ENCODE results near the gene SPPL2C.

The SPPL2C gene, protein sequence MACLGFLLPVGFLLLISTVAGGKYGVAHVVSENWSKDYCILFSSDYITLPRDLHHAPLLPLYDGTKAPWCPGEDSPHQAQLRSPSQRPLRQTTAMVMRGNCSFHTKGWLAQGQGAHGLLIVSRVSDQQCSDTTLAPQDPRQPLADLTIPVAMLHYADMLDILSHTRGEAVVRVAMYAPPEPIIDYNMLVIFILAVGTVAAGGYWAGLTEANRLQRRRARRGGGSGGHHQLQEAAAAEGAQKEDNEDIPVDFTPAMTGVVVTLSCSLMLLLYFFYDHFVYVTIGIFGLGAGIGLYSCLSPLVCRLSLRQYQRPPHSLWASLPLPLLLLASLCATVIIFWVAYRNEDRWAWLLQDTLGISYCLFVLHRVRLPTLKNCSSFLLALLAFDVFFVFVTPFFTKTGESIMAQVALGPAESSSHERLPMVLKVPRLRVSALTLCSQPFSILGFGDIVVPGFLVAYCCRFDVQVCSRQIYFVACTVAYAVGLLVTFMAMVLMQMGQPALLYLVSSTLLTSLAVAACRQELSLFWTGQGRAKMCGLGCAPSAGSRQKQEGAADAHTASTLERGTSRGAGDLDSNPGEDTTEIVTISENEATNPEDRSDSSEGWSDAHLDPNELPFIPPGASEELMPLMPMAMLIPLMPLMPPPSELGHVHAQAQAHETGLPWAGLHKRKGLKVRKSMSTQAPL

DNA sequence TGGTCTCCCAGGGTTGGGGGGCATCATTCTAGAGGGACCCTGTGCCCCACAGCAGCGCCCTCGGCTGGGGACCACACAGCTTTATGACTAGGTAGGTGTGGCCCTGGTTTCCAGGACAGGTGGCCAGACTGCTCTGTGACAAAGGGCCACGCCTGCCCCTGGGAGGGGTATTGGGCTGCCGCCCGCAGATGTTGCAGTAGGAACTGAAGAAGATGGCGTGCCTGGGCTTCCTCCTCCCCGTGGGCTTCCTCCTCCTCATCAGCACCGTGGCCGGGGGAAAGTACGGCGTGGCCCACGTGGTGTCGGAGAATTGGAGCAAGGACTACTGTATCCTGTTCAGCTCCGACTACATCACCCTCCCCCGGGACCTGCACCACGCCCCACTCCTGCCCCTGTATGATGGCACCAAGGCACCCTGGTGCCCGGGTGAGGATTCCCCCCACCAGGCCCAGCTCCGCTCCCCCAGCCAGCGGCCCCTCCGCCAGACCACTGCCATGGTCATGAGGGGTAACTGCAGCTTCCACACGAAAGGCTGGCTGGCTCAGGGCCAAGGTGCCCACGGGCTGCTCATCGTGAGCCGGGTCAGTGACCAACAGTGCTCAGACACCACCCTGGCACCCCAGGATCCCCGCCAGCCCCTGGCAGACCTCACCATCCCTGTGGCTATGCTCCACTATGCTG lies at the start of gene SPPL2C:
SPPL2C (plus strand) TSS at position 187 of the 681 bp plus-strand sequence; CDS start at position 213, 26 bp downstream.
- FAIRE-seq = no peak

DNA sequence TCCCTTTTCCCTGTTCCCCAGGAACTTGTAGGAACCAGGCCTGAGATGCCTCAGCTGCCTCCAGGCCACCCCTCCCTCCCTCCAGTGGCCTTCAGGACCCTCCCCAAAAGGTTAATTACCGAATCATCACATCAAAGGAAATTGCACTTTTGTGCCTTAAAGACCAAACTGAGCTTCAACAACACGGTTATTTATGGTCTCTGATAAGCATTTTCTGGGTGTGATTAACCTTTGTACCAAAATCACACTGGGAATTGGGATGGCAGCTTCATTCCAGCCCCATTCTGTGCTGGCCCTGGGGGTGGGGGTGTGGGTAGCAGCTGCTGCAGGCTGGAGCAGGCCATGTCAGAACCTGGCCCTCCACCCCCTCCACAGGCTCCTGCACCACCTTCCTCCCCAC lies 43.9 kb upstream of the SPPL2C start:
- no peak for FAIRE-seq

DNA sequence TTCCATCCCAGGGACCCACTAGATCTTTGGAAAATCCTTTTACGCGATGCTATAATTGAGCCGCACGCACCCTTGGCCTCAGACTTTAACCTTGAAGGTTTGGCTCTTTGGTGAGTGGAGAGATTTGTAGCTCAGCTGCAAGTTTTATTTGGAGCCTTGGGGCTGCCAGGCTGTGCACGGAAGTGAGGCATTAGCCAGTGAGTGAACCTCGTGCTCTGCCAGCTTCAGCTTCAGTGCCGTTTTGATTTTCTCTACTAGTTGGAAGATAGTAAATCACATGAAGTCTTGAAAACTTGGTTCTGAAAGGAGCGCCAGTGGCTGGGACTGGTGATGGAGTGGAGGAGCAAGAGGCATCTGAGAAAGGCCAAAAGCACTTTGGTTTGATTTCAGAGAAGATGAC lies 43.3 kb upstream of the SPPL2C start:
- no peak for FAIRE-seq

DNA sequence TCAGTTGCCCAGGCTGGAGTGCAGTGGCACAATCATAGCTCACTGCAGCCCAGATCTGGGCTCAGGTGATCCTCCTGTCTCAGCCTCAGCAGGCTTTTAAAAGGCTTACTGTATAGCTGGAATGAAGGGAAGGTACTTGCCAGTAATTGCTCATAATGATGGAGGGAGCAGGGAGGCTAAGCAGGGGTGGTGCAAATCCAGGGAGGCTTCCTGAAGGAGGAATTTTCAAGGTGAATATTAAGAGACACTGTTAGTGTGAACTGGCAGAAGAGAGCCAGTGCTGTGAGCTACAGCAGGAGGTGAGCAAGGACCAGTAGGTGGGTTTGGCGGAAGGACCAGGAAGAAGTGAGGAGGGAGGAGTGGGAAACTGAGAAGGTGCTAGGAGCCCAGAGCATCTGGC lies 35.8 kb upstream of the SPPL2C start:
- FAIRE-seq = no peak

DNA sequence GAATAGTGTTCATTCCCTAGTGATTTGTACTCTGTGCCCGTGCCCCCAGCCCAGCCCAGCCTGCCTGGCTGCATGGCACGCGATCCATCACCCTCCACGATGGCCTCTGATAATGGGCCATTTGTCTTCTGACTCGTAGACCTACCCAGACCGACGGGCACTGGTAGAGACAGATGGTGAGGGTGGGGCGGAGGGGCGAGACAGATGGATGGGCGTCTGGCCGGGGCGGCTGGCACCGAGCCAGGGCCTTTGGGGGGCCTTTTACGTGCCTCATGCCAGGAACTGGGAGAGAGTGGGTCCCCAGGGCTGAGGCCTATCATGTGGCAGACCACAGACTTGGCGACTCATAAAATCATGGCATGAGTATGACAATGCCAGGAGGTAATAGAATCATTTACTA lies 35.2 kb upstream of the SPPL2C start:
- no peak for FAIRE-seq

DNA sequence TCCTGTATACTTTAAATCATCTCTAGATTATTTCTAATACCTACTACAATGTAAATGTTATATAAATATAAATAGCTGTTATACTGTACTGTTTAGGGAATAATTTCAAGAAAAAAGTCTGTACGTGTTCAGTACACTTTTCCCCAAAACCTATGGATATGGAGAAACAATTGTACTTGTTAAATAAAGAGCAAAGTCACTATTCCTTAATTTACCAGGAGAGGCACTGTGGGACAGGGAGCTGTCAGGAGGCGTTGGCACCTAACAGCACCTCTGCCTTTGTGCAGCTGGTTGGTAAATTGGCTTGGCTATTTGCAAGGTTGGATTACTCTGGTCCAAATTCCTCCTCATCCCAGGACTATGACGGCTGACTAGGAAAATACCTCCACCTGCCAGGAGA lies 32.6 kb upstream of the SPPL2C start:
- no peak for FAIRE-seq

DNA sequence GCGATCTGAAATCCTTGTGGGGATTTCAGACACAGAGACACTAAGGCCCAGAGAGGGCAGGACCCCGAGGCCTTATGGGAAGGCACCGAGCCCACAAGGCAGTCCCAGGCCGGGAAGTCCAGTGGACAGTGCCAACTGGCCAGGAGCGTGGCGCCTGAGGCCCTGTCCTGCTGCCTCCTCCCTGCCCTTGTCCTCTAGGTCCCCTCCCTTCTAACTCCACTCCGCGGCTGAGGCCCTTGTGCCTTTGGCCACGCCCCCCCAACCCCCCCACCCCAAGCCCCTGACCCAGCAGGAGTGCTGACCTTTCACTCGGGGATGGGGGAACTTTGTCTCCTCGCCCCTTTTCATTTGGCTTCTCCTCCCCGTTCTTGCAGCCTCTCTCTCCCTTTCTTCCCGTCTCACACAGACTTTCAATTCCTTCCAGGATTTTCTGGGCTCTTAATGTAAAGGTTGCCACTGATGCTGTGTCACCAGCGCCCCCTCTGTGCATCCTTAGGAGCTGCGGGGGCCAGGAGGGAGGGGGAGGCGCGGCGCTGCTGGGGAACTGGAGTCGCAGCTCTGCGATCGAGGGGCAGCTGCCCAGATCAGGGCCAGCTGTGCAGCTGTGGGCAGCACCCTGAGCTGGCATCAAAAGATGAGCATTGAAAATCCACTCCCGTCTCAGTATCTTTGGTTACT lies 31.5 kb upstream of the SPPL2C start:
- no peak for FAIRE-seq

DNA sequence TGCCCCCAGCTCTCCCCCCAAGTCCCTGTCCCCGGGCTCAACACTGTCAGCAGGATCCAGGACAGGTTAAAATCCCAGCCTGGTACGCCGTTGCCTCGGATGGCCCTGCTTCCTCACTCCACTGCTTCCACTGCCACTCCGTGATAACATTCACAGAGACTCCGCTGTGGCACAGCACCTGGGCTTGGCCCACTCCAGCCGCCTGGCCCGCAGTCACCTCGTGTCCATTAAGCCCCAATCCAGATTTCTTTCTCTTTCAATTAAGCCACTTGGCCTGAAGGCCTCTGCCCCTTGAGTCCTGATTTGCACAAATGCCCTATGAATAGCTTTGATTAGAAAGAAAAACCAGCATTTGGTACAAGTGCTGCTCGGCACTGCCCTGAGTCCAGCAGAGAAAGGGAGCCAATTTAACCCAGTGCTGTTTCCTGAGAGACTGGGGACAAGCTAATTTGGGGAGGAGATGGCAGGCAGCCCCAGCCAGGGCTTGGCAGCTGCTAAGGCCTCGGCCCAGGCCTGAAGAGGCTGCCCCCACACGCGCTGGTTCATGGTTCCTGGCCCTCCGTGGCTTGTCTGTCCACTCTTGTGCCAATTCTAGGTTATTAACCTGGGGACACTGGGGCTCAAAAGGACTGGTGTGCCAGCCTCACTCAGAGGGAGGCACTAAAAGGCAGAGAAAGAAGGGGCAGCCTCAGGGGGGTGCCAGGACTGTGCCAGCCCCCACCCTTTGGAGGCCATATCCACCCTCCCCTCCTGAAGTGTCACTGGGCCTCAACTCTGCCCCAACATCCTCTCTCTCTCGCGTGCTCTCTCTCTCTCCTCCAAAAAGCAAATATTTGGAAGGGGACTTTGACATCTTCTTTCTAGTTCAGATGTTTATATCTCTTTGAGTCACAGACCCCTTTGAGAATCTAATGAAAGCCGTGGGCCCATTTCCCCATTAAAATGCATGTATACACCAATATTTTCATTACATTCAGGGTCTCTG lies 29.8 kb upstream of the SPPL2C start:
- no peak for FAIRE-seq

DNA sequence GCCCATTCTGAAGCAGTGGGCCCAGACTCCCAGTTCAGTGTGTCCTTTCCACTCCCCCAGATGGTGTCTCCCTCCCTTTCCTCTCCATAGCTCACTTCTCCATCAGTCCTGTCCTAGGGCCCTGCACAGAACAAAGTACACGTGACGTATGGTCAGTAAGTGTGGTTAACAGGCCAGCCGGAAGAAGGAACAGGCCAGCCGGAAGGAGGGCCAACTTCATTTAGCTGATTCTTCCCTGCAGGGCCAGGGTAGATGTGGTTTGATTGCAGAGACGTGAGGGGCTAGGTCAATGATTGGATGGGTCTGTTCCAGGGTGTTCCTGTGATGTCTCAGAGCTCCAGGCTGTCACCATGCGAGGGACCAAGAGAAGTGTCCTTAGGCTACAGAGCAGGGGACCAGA lies 28.9 kb upstream of the SPPL2C start:
- FAIRE-seq = no peak

DNA sequence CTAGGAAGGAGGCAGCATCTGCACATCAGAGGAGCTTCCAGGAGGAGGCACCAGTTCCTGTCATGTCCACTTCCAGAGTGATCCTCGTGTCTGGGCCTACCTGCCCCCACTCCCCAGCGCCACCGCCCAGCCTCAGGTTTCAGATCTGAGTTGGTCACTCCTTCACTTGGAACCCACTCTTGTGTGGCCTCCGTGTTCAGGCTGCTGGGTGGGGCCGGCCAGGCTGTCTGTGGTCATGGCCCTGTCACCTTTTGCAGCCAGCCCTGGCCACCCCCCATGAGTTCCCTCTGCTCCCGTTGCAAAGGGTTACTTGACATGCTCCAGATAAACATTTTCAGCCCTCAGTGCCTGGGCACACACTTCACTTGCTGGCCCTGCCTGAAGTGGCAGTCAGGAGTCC lies 26.6 kb upstream of the SPPL2C start:
- FAIRE-seq = no peak

DNA sequence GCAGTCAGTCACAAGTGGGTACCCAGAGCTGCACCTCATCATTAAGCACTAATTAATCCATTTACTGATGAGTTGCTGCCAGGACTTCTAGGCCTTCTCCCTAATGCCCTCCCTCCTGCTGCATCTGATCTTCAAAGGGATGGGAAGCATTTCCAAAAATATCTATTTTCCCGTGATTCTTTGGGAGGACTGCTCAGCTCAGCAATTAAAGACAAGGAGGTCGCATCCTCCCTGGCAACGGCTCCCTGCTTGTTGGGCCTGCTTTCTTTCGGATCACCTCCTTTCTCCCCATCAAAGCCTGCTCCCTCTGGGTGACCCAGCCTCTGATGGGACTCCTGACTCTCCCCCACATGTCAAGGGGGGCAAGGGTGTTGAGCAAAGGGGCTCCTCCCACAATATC lies 26.0 kb upstream of the SPPL2C start:
- FAIRE-seq = no peak

DNA sequence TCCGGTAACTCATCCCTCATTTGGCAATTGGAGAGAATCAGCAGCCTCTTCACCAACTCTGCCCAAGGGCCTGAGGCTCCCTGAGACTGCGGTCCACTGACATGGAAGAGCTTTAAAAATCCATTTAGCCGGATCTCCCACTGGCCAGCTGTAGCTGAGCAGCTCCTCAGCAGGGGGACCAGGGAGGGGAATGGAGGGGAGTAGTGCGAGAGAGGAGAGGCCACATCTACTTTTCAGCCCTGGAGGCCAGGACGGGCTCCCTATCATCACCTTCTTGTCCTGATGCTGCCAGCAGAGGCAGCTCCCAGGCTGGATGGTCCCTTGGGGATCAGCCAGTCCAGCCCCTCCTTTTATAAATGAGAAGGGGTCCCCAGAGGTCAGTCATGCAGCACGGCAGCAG lies 25.0 kb upstream of the SPPL2C start:
- FAIRE-seq = no peak

DNA sequence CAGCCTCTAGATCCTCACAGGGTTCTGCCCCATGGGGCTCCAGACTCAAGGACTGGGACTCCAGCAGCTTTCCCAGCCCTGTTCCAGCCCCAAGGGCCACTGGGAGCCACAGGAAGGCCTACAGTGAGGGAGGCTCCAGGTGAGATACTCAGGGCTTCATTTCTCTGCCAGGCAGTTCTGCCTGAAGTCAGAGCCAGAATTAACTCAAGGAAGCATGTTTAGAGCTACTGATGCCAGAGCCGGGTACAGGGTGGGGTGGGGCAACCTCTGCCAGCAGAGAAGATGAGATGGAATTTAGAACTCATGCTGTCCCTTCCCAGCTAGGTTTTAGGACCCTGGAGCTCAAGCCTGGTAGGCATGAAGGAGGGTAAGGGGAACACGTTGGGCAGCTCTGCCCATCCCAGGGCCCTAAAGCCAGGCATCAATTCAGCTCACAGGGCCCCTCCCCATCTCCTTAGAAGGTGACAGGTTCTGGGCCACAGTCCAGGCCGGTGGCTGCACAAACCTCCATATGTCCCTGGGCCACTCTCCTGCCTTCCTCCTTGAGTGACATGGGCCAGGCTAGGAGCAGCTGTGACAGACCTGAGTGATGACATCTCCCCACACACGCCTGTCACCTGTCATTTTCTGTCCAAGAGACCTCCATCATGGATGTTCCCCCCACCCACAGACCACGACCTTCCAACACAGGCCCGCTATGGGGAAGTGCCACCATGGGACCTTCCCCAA lies 24.5 kb upstream of the SPPL2C start:
- FAIRE-seq = no peak

DNA sequence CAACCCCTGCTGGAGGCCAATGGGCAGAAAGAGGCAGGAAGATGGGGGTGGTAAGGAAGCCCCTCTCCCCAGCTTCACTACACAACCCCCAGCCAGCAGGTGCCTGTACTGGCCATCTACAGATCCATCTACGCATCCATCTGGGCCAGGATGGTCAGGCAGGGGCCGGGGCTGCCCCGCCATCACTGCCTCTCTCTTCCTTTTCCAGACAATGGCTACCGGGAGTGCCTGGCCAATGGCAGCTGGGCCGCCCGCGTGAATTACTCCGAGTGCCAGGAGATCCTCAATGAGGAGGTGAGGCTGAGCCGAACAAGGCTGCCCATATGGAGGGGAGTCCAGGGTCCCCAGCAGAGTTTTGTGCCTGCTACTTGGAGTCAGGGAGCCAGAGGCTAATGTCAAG lies 23.5 kb upstream of the SPPL2C start:
- no peak for FAIRE-seq

DNA sequence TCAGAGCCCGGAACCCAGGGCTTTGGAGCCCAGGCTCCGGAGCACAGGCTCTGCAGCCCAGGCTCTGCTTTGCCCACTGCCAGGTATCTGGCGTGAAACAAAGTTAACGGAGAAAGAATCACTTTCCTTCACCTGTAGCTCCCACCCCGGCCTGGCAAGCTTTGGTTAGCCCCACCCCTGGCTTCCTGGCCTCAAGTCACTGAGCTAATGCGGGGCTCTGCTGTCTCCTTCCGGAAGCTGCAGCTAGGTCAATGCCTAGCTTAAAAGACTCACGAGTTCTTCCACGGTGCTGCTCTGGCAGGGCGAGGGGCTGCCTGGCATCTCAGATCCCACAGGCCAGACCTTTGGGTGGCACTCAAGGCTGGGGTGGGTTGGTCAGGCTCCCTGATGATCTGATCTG lies 21.1 kb upstream of the SPPL2C start:
- no peak for FAIRE-seq

DNA sequence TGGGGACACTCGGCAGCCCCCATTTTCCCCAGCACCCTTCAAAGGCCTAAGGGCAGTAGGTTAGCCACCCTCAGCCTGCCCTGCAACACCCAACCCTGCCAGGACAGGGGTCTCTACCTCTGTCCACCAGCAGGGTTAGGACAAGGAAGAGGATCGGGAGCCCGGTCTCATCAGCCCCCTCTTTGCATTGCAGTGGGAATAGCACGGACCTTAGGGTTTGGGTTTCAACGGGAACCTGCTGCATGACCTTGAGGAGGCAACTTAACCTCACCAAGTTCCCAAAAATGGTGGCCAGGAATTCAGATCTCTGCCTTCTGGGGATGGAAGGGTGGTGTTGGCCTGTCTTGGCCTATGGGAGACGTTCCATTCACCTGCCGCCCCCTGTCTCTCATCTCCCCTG lies 20.2 kb upstream of the SPPL2C start:
- FAIRE-seq = no peak

DNA sequence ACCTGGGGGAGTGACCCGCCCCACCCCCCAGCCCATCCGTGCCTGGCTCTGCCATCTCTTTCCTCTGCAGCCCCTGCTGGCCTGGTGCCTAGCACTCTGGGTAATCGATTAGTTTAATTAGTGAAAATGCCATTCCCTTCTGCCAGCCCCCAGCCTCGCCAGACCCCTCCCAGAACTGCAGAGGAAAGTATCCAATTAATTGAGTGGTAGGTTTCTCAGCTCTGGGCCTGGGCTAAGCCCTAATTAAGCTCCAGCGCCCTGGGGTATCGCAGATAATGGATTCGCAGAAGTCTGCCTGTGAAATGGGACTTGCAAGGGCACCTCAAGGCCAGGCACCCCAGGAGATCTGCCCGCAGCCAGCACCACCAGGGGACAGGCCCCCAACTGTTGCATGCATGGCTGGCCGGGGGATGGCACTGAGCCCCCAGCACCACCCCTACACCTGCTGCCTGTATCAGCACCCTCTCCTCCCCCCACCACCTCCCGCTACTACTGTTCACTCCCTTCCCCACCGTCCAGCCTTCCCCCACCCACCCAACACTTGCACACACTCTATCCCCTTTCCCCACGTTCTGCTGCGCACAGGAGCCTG lies 19.7 kb upstream of the SPPL2C start:
- no peak for FAIRE-seq

DNA sequence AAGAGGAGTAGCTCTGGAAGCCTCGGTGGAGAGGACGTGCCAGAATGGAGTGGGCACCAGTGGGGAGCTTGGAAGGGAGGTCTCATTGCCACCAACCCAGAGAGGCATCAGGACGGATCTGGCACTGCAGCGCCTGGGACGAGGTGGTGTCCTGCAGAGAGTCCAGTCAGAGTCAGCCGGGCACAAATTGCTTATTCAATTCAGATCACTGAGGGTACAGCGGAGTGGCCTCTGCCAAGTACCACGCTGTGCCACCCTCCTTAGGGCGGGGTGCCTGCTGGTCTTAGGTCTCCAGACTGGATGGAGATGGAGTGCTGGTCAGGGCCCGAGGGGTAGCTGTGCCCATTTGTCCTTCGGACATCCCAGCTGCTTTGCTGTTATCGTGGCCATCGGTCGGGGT lies 18.9 kb upstream of the SPPL2C start:
- no peak for FAIRE-seq

DNA sequence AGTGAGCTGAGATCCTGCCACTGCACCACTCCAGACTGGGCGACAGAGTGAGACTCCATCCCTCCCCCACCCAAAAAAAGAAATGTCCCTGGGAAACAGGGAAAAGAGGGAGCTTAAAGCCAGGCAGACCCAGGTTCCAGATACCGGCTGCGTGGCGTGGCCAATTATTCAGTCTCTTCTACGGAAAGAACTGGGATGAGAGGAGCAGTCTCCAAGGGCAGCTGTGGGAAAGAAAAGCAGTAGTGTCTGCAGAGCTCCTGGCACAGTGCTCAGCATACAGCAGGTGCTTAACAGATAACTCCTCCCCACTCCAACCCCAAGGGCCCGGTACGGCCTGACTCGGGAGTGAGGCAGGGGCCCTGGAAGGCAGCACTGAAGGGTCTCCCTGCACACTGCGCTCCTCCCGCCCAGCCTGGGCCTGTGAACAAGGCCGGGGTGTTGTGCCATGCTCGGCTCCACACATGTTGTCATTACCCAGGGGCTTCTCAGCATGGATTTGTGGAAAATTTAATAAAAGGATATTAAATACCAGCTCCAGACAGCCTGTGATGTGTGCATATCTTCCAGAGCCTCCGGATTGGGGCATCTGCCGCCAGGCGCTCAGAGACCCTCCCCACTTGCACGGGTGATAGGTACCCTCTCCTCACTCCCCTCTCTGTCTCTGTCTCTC lies 17.6 kb upstream of the SPPL2C start:
- no peak for FAIRE-seq

DNA sequence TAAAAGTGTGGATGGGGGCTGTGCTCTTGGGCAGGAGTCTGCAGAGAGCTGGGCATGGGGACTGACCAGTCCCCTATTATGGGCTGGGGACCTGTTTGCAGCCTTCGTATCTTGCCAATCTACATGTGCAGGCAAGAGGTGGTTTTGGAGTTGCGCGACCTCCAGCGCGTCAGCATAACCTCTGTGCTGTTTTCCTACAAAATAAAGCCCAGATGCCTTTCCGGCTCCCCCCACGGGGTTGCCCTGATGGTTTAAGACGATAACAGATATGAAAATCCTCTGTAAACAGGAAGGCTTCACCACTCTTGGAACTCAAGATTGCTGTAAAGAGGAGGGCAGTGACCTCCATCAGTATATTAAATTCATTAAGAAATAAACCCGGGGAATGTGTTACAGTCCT lies 16.5 kb upstream of the SPPL2C start:
- no peak for FAIRE-seq

Measured in G401.6 (cell line).